HepG2 (cell line): ENCODE measurements around the gene GREM1. TPM values are rescaled to one million over a fixed set of nuclear protein-coding genes. Genes with fewer than 3 reads are reported as not detected.

ENCODE experiments used
- ATAC-seq: fragments of 200-7000 bp; cut with Tn5 transposase; 3 replicates; pipeline ENCODE4 v1.9.1; 2020; ENCODE audit warnings: mild to moderate bottlenecking, moderate library complexity
- BruUV-seq: library from RNA; stranded (reverse); fragments of 400-500 nt; replicated peaks from 2 replicates; lab custom pipeline; 2021; lab: Mats Ljungman, UMichigan
- CTCF ChIA-PET: fragments of 300-600 bp; formaldehyde crosslinking; extraction: SDS; loops from one replicate; lab custom pipeline; 2021; ENCODE audit warnings: low total read pairs, inconsistent platforms, low intra/inter-chr PET ratio; lab: Yijun Ruan, JAX
- POLR2A ChIA-PET: fragments of 350-600 bp; sonication (Branson Sonifier 250); formaldehyde crosslinking; loops from one replicate; lab custom pipeline; 2020; ENCODE audit warnings: antibody characterized with exemption, inconsistent platforms; lab: Yijun Ruan, JAX
- DNase-seq: peaks from one replicate; pipeline ENCODE4 v3.0.0-alpha.2; 2015; ENCODE audit warnings: low spot score
- FAIRE-seq: peaks from 3 replicates; lab custom pipeline; 2011; peaks lifted over from hg19 to GRCh38; lab: Jason Lieb, UNC
- H2AFZ ChIP-seq: one replicate; pipeline ENCODE4 v1.6.1; 2011; ENCODE audit warnings: low read length, inconsistent platforms
- H3K27ac ChIP-seq: fragments of 300-600 bp; 3 replicates; pipeline ENCODE4 v1.8.0; 2011; ENCODE audit warnings: mixed run types, mild to moderate bottlenecking, mixed read lengths, low read length, inconsistent platforms; ENCODE audit not compliant: insufficient read depth; ENCODE audit errors: extremely low read length
- H3K27me3 ChIP-seq, 2 experiments: fragments of 200-600 bp in 1 of 2; 2 replicates in 1 of 2; 3 replicates in 1 of 2; pipeline versions ENCODE4 v1.6.0 to v1.8.0; 2011; ENCODE audit warnings: low read length in 2 of 2, mild to moderate bottlenecking in 2 of 2, moderate library complexity in 2 of 2, inconsistent platforms in 1 of 2; ENCODE audit not compliant: insufficient read depth in 2 of 2, control insufficient read depth in 1 of 2
- H3K36me3 ChIP-seq, 2 experiments: fragments of 200-600 bp in 1 of 2; replicated peaks in 1 of 2; 2 replicates in 1 of 2; 3 replicates in 1 of 2; pipeline versions ENCODE4 v1.5.1 to v1.8.0; 2011; ENCODE audit warnings: low read length in 2 of 2, inconsistent platforms in 1 of 2; ENCODE audit not compliant: insufficient read depth in 2 of 2, control insufficient read depth in 1 of 2
- H3K4me1 ChIP-seq: 2 replicates; pipeline ENCODE4 v1.5.1; 2012; ENCODE audit warnings: low read length, inconsistent platforms; ENCODE audit not compliant: insufficient read depth
- H3K4me2 ChIP-seq: 2 replicates; pipeline ENCODE4 v1.6.0; 2011; ENCODE audit warnings: low read depth, low read length, inconsistent platforms
- H3K4me3 ChIP-seq, 3 experiments: fragments of 200-600 bp in 1 of 3; sonication (generic), shearing (Covaris generic) in 1 of 3; replicated peaks in 1 of 3; 2 replicates each; pipeline ENCODE4 v1.5.1; 2011 to 2016; ENCODE audit warnings: low read length in 3 of 3, inconsistent platforms in 2 of 3, low read depth in 2 of 3, mild to moderate bottlenecking in 2 of 3, control low read depth in 1 of 3, mixed read lengths in 1 of 3; ENCODE audit not compliant: insufficient read depth in 1 of 3
- H3K79me2 ChIP-seq: one replicate; pipeline ENCODE4 v1.6.1; 2011; ENCODE audit warnings: low read length, inconsistent platforms; ENCODE audit not compliant: insufficient read depth
- H3K9ac ChIP-seq: 2 replicates; pipeline ENCODE4 v1.6.0; 2011; ENCODE audit warnings: mild to moderate bottlenecking, low read depth, low read length, inconsistent platforms; ENCODE audit not compliant: insufficient read depth
- H3K9me3 ChIP-seq: 2 replicates; pipeline ENCODE4 v1.5.1; 2012; ENCODE audit warnings: mild to moderate bottlenecking, low read length
- H4K20me1 ChIP-seq: 2 replicates; pipeline ENCODE4 v1.6.0; 2011; ENCODE audit warnings: inconsistent platforms, mild to moderate bottlenecking, low read length, moderate library complexity; ENCODE audit not compliant: insufficient read depth
- ATF5 ChIP-seq: sonication (generic); formaldehyde crosslinking; IDR thresholded peaks from 2 replicates; pipeline ENCODE4 v1.4.0; 2020; ENCODE audit warnings: mild to moderate bottlenecking, low read depth, missing genetic modification reagents
- JDP2 ChIP-seq: sonication (generic); formaldehyde crosslinking; IDR thresholded peaks from 2 replicates; pipeline ENCODE4 v1.8.1; 2022; ENCODE audit warnings: missing genetic modification reagents, borderline replicate concordance
- KLF9 ChIP-seq: IDR thresholded peaks from 2 replicates; pipeline ENCODE4 v1.6.1; 2016; ENCODE audit warnings: low read depth
- REL ChIP-seq: sonication (generic); formaldehyde crosslinking; conservative IDR thresholded peaks from 2 replicates; pipeline ENCODE4 v1.8.0; 2022; ENCODE audit warnings: mild to moderate bottlenecking, missing genetic modification reagents, moderate library complexity
- SALL2 ChIP-seq: sonication (generic); formaldehyde crosslinking; IDR thresholded peaks from 2 replicates; pipeline ENCODE4 v1.8.1; 2023; ENCODE audit warnings: mild to moderate bottlenecking, missing genetic modification reagents, inconsistent platforms
- SKI ChIP-seq: fragments of 450-650 bp; IDR thresholded peaks from one replicate; pipeline ENCODE4 v1.6.1; 2018; ENCODE audit warnings: mild to moderate bottlenecking; ENCODE audit not compliant: partially characterized antibody
- TEAD2 ChIP-seq: sonication (generic); formaldehyde crosslinking; IDR thresholded peaks from 2 replicates; pipeline ENCODE4 v1.9.0; 2021; ENCODE audit warnings: missing genetic modification reagents
- U2AF2 ChIP-seq: fragments of 200-400 bp; formaldehyde crosslinking; IDR thresholded peaks from 2 replicates; pipeline ENCODE4 v1.6.1; 2017; ENCODE audit warnings: low read depth, mild to moderate bottlenecking, low read length
- ZFP82 ChIP-seq: sonication (generic); formaldehyde crosslinking; IDR thresholded peaks from 2 replicates; pipeline ENCODE4 v1.5.1; 2020; ENCODE audit warnings: mild to moderate bottlenecking, missing genetic modification reagents, borderline replicate concordance
- ZKSCAN1 ChIP-seq: fragments of 150-350 bp; IDR thresholded peaks from 2 replicates; pipeline ENCODE4 v1.6.1; 2014; ENCODE audit warnings: low read length
- ZNF10 ChIP-seq: sonication (generic); formaldehyde crosslinking; IDR thresholded peaks from 2 replicates; pipeline ENCODE4 v1.4.0; 2020; ENCODE audit warnings: mild to moderate bottlenecking, low read depth, missing genetic modification reagents, borderline replicate concordance
- ZNF512B ChIP-seq: sonication (generic); formaldehyde crosslinking; IDR thresholded peaks from 2 replicates; pipeline ENCODE4 v1.5.1; 2020; ENCODE audit warnings: missing genetic modification reagents, mild to moderate bottlenecking, borderline replicate concordance
- ZNF513 ChIP-seq: sonication (generic); formaldehyde crosslinking; conservative IDR thresholded peaks from 2 replicates; pipeline ENCODE4 v1.5.0; 2020; ENCODE audit warnings: missing genetic modification reagents
- ZNF564 ChIP-seq: sonication (generic); formaldehyde crosslinking; IDR thresholded peaks from 2 replicates; pipeline ENCODE4 v1.8.1; 2023; ENCODE audit warnings: mild to moderate bottlenecking, missing genetic modification reagents
- ZNF597 ChIP-seq: sonication (generic); formaldehyde crosslinking; IDR thresholded peaks from 2 replicates; pipeline ENCODE4 v1.5.0; 2020; ENCODE audit warnings: missing genetic modification reagents
- ZNF878 ChIP-seq: sonication (generic); formaldehyde crosslinking; IDR thresholded peaks from 2 replicates; pipeline ENCODE4 v1.8.1; 2023; ENCODE audit warnings: mild to moderate bottlenecking, missing genetic modification reagents, moderate library complexity
- WGBS: methylation state at CpG from one replicate; pipeline ENCODE4 v1.1.6; 2017; ENCODE audit warnings: low lambda C conversion rate; 5-methylcytosine and 5-hydroxymethylcytosine counted together
- in situ Hi-C: cut with HindIII; loops from 2 replicates; pipeline ENCODE4 v1.10.0; 2017; ENCODE audit warnings: low pct_unique_long_range_greater_than_20kb; ENCODE audit not compliant: extremely low pct_ligation_motif_present
- intact Hi-C: fragments of 100-400 bp; cut with micrococcal nuclease; formaldehyde crosslinking; loops from one replicate; pipeline ENCODE4 v1.10.0; 2022; ENCODE audit not compliant: unreplicated experiment
- polyA plus RNA-seq, 8 experiments: library from polyadenylated mRNA; depleted of rRNA in 3 of 8; stranded (reverse) in 7 of 8; unstranded in 1 of 8; fragments of >200 nt; fragmentation: Illumina TruSeq in 4 of 8; extraction: Trizol in 4 of 8; gene quantifications; 2 replicates each; pipeline versions ENCODE4 v1.2.1 to v1.2.3, GENCODE V29; 2011 to 2016; ENCODE audit warnings: low read depth in 4 of 8, missing spikeins in 1 of 8, mixed read lengths in 1 of 8; ENCODE audit not compliant: insufficient read depth in 1 of 8
- total RNA-seq, 5 experiments: library from RNA; depleted of rRNA; stranded (reverse); fragments of >200 nt; fragmentation: Illumina TruSeq; extraction: Trizol; gene quantifications; 2 replicates each; pipeline ENCODE4 v1.2.3, GENCODE V29; 2016; ENCODE audit warnings: low read depth in 1 of 5

The GREM1 gene
- total and polyA plus RNA-seq, 2 of the 13 experiments (the other 11 are each of a cell fraction or from before 2014, with no cell fraction given): 0.02 to 0.08 TPM

- Histone ChIP-seq H3K4me3 (no peak overlapping the region), H3K9me3 (no peaks in the 10 kb centered on the region), H3K27me3 (no peaks in the 10 kb centered on the region), H3K4me2 (no peak overlapping the region), H3K4me1 (peaks cover 14% of the 10 kb centered on the region), H2AFZ (no peak overlapping the region), H3K79me2 (no peaks in the 10 kb centered on the region), H3K27ac (no peak overlapping the region), H4K20me1 (no peaks in the 10 kb centered on the region), H3K9ac (no peak overlapping the region), H3K36me3 (no peaks in the 10 kb centered on the region)
- CTCF ChIA-PET: no interaction called here
- ATAC-seq (no peak), FAIRE-seq (no peak), DNase-seq (no peak)
- no TSS peak for BruUV-seq
- WGBS: 91% methylated on average over 5 of the region's 5 CpGs
- POLR2A ChIA-PET: interaction anchor here (0.6 to 1.7 kb wide), 3 partner anchors 10 to 21 kb away, joined by 3 to 7 read pairs (median 4); no protein-coding TSS in a partner anchor
- no peak for TF ChIP-seq ZKSCAN1
- no peak for TF ChIP-seq SALL2
- TF ChIP-seq KLF9 (CRISPR knock-in tag): no peak
- TF ChIP-seq ZNF10 (CRISPR knock-in tag): no peak
- no peak for TF ChIP-seq ZNF564
- TF ChIP-seq SKI: no peak
- TF ChIP-seq ZNF597 (CRISPR knock-in tag): no peak
- TF ChIP-seq ZNF878: no peak
- no peak for TF ChIP-seq ZFP82 (CRISPR knock-in tag)
- no peak for TF ChIP-seq JDP2 (CRISPR knock-in tag)
- TF ChIP-seq TEAD2: no peak
- no peak for TF ChIP-seq ZNF512B
- TF ChIP-seq REL: no peak
- no peak for TF ChIP-seq U2AF2
- no peak for TF ChIP-seq ZNF513 (CRISPR knock-in tag)
- no peak for TF ChIP-seq ATF5
- intact Hi-C loops (no loop called here), in situ Hi-C loops (no loop called here)
Measured at GRCh38 chr15:32687556-32687955, 30.2 kb upstream of the GREM1 start.
